ENCODE results near the gene PLIN1. TPM values are rescaled to one million over a fixed set of nuclear protein-coding genes. Genes with fewer than 3 reads are reported as not detected.

The PLIN1 gene
- total and polyA plus RNA-seq, 9 of the 15 experiments (the other 6 are each of a cell fraction or from before 2014, with no cell fraction given) = not detected

- Histone ChIP-seq H3K4me2 (ENCODE audit: insufficient read depth, low read length) (no peak overlapping the region), H4K20me1 (replicated peaks; ENCODE audit: control insufficient read depth, insufficient read depth, low read length) (no peaks in the 10 kb centered on the region), H3K27me3 (ENCODE audit: control insufficient read depth in 2 of 2, insufficient read depth in 2 of 2, low read length in 2 of 2) (peaks cover 18 to 66% of the 10 kb centered on the region in 2 experiments), H3K27ac (ENCODE audit: extremely low read depth, low read depth, low read length) (no peak overlapping the region), H3K9me3 (replicated peaks; ENCODE audit: control insufficient read depth, insufficient read depth, low read depth, low read length) (no peaks in the 10 kb centered on the region), H3K9ac (ENCODE audit: insufficient read depth in 1 of 2, low read depth in 2 of 2, low read length in 2 of 2) (no peak overlapping the region), H3K36me3 (ENCODE audit: control insufficient read depth, insufficient read depth, low read length) (no peaks in the 10 kb centered on the region), H2AFZ (ENCODE audit: low read depth, low read length) (no peak overlapping the region), H3K9me1 (ENCODE audit: control insufficient read depth, insufficient read depth, low read length) (no peaks in the 10 kb centered on the region), H3K79me2 (ENCODE audit: control insufficient read depth, insufficient read depth, low read length) (no peaks in the 10 kb centered on the region), H3K4me3 (no peak overlapping the region), H3K4me1 (replicated peaks in 1 of 2; ENCODE audit: control insufficient read depth in 2 of 2, insufficient read depth in 2 of 2, low read length in 2 of 2) (peaks cover 0 to 15% of the 10 kb centered on the region in 2 experiments; a peak in 2 of 5 replicates)
- FAIRE-seq = no peak
- ATAC-seq = no peak
- ChIA-PET CTCF (ENCODE audit: low intra/inter-chr PET ratio) (no interaction called here), POLR2A (interaction anchor here (0.5 kb wide), 1 partner anchor 19 kb away, joined by 3 read pairs; no protein-coding TSS in a partner anchor)
- in situ Hi-C loops (cut with MboI) (no loop called here), intact Hi-C loops (cut with micrococcal nuclease) (no loop called here)
- no TSS peak for BruUV-seq (replicated peaks)
- WGBS (ENCODE audit: insufficient coverage, low coverage, missing lambda C conversion rate) = 7% methylated on average over 13 of the region's 13 CpGs
- DNase-seq (ENCODE audit: extremely low read depth in 1 of 4, low spot score in 3 of 4) = no peak
- TF ChIP-seq CHD1 (IDR thresholded peaks at IDR 0.05; ENCODE audit: low read length) (no peak), HNRNPK (IDR thresholded peaks at IDR 0.05; ENCODE audit: low read depth, low read length, poor library complexity, severe bottlenecking) (no peak), LEF1 (IDR thresholded peaks at IDR 0.05) (no peak), GATA2 (CRISPR knock-in tag; IDR thresholded peaks at IDR 0.05) (no peak), CHD7 (IDR thresholded peaks at IDR 0.05; ENCODE audit: low read depth, low read length) (no peak), MTA2 (IDR thresholded peaks at IDR 0.05; ENCODE audit: low read depth) (no peak), CGGBP1 (CRISPR knock-in tag; IDR thresholded peaks at IDR 0.05) (no peak), SMARCC2 (IDR thresholded peaks at IDR 0.05; ENCODE audit: low read depth) (no peak)
These were observed 14.5 kb downstream of the PLIN1 start for GRCh38 chr15:89664441-89665350.
